ENCODE data around the gene ARSJ. TPM values are rescaled to one million over a fixed set of nuclear protein-coding genes. Genes with fewer than 3 reads are reported as not detected.

Gene ARSJ
- polyA plus RNA-seq, 1 experiment: 43.8 TPM

DNA sequence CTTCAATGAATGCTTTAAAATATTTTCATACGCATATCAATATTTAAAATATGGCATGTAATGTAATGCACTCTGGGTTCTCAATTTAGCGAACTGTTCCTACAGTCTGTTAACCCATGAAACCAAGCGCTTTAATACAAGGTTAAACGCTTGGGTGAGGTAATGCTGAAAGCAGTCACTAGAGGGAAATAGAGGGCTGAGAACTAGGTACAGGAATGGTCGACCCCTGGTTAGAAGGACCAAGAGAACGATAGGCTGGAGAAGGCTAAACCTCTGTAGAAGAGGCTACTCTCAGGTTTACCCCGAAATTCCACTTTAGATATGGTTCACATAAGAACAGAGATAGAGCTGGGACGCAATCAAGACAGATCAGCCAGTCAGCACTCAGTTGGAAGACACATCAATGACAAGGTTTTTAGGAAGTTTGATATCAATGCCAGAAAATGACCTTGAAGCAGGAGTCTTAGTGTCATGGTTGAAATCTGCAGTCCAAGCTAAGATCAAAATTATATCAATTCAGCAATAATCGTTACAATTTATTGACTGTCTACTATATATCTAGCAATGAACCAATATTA lies 26.9 kb downstream of the ARSJ start:
- TF ChIP-seq, protein P1, sequence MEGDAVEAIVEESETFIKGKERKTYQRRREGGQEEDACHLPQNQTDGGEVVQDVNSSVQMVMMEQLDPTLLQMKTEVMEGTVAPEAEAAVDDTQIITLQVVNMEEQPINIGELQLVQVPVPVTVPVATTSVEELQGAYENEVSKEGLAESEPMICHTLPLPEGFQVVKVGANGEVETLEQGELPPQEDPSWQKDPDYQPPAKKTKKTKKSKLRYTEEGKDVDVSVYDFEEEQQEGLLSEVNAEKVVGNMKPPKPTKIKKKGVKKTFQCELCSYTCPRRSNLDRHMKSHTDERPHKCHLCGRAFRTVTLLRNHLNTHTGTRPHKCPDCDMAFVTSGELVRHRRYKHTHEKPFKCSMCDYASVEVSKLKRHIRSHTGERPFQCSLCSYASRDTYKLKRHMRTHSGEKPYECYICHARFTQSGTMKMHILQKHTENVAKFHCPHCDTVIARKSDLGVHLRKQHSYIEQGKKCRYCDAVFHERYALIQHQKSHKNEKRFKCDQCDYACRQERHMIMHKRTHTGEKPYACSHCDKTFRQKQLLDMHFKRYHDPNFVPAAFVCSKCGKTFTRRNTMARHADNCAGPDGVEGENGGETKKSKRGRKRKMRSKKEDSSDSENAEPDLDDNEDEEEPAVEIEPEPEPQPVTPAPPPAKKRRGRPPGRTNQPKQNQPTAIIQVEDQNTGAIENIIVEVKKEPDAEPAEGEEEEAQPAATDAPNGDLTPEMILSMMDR (IDR thresholded peaks at IDR 0.05; ENCODE audit: low read depth, low read length): peak; percentile 71
- CTCF ChIA-PET: interaction anchor here (0.6 to 2.3 kb wide), 16 partner anchors 10 to 543 kb away, joined by 3 to 13 read pairs (median 3); no protein-coding TSS in a partner anchor

DNA sequence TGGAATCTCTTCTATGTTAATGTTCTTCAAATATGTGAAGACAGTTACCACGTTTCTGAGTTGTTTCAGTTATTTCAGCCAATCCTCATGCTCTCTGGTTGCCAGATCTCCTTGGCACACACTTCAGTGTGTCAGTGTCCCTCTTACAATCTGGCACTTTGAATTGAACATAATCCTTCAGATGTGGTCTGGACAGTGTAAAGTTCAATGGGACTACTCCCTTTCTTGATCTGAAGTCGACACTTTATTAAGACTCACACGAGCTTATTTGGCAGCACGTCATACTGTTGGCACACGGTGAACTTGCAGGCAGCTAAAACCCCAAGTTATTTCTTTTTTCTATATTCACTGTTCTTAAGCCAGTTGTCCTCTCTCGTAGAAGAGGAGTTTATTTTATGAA lies 28.2 kb downstream of the ARSJ start:
- DNase-seq (ENCODE audit: low read depth, low spot score): no peak
- POLR2A ChIA-PET: interaction anchor here (1.5 kb wide), 1 partner anchor 8 kb away, joined by 5 read pairs; no protein-coding TSS in a partner anchor
- TF ChIP-seq, protein P1 (IDR thresholded peaks at IDR 0.05; ENCODE audit: low read depth, low read length): no peak
- no peaks in the 10 kb centered on the region for H3K27me3 ChIP-seq (ENCODE audit: control insufficient read depth, insufficient read depth, low read length)
- H3K27ac ChIP-seq (ENCODE audit: low read depth, low read length): no peak overlapping the region
- CTCF ChIA-PET: interaction anchor here (0.6 to 2.0 kb wide), 4 partner anchors 14 to 556 kb away, joined by 3 to 11 read pairs (median 5); no protein-coding TSS in a partner anchor
- H3K9me3 ChIP-seq (ENCODE audit: control insufficient read depth, insufficient read depth, low read length): no peaks in the 10 kb centered on the region
- no peak overlapping the region for H3K4me3 ChIP-seq (ENCODE audit: low read depth, low read length)

More for the DNA sequence above, 26.9 kb downstream of the ARSJ start:
- no peak overlapping the region for H3K4me3 ChIP-seq (ENCODE audit: low read depth, low read length)
- POLR2A ChIA-PET: no interaction called here
- H3K27ac ChIP-seq (ENCODE audit: low read depth, low read length): no peak overlapping the region
- no peaks in the 10 kb centered on the region for H3K9me3 ChIP-seq (ENCODE audit: control insufficient read depth, insufficient read depth, low read length)
- no peaks in the 10 kb centered on the region for H3K27me3 ChIP-seq (ENCODE audit: control insufficient read depth, insufficient read depth, low read length)
- DNase-seq (ENCODE audit: low read depth, low spot score): no peak

DNA sequence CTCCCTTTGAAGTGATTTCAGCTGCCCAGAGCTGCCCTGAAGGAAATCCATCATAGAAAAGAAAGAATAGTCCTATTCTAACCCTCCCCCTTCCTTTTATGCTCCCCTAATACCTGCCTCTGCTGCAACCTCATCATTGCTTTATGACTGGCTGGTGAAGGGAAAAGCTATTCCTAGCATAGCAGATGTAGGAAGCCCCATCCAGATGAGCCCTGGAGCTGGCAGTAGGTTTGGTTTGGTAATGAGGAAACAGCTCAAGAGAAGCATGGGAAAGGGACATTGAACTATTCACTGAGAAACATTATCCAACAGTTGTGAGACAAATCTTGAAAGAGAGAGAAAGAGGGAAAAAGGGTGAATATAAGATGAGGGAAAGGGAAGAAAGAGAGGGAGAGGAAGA lies 29.2 kb downstream of the ARSJ start:
- H3K27ac ChIP-seq (ENCODE audit: low read depth, low read length): no peak overlapping the region
- POLR2A ChIA-PET: interaction anchor here (1.5 kb wide), 1 partner anchor 9 kb away, joined by 5 read pairs; no protein-coding TSS in a partner anchor
- DNase-seq (ENCODE audit: low read depth, low spot score): no peak
- CTCF ChIA-PET: interaction anchor here (0.6 to 2.0 kb wide), 3 partner anchors 428 to 555 kb away, joined by 3 to 11 read pairs (median 6); no protein-coding TSS in a partner anchor
- H3K27me3 ChIP-seq (ENCODE audit: control insufficient read depth, insufficient read depth, low read length): no peaks in the 10 kb centered on the region
- no peak overlapping the region for H3K4me3 ChIP-seq (ENCODE audit: low read depth, low read length)
- H3K9me3 ChIP-seq (ENCODE audit: control insufficient read depth, insufficient read depth, low read length): no peaks in the 10 kb centered on the region
- TF ChIP-seq, protein P1 (IDR thresholded peaks at IDR 0.05; ENCODE audit: low read depth, low read length): no peak

DNA sequence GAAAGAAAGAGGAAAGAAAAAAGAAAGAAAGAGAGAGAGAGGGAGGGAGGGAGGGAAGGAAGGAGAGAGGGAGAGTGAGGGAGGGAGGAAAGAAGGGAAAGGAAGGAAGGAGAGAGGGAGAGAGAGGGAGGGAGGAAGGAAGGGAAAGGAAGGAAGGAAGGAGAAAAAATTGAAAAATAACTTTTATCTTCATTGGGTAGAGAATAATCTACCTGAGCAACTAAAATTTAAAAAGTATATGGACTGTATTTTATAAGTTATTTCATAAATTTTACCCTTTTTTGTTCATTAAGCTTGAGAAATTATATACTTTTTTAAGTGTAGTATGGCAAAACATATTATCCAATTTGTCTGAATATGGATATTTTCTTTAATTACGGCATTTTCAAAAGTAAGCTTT lies 32.0 kb downstream of the ARSJ start:
- Histone ChIP-seq H3K27me3 (ENCODE audit: control insufficient read depth, insufficient read depth, low read length) (no peaks in the 10 kb centered on the region), H3K27ac (ENCODE audit: low read depth, low read length) (no peak overlapping the region), H3K4me3 (ENCODE audit: low read depth, low read length) (no peak overlapping the region), H3K9me3 (ENCODE audit: control insufficient read depth, insufficient read depth, low read length) (no peaks in the 10 kb centered on the region)
- POLR2A ChIA-PET: no interaction called here
- TF ChIP-seq, protein P1 (IDR thresholded peaks at IDR 0.05; ENCODE audit: low read depth, low read length): no peak
- CTCF ChIA-PET: interaction anchor here (0.9 kb wide), 1 partner anchor 552 kb away, joined by 3 read pairs; no protein-coding TSS in a partner anchor
- DNase-seq (ENCODE audit: low read depth, low spot score): no peak

DNA sequence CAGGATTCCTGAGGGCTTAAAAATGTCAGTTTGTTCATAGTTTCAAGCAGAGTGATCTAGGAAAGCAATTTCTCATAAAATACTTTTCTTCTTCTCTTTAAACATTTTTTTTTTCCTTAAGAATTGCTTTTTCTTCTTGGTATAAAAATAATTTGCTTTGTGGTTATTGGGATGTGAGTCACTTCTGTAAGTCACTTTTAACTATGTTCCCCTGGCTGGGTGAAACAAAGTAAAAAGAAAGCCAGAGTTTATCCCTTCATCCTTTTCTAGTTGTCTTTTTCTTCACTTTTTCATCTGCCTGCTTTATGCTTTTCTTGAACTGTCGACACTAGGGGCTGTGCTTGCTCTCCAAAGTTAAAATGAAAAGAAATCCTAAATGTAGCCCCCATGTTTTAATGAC lies 33.5 kb downstream of the ARSJ start:
- H3K9me3 ChIP-seq (ENCODE audit: control insufficient read depth, insufficient read depth, low read length): no peaks in the 10 kb centered on the region
- no peaks in the 10 kb centered on the region for H3K27me3 ChIP-seq (ENCODE audit: control insufficient read depth, insufficient read depth, low read length)
- ChIA-PET CTCF (interaction anchor here (1.2 kb wide), 1 partner anchor 439 kb away, joined by 3 read pairs; no protein-coding TSS in a partner anchor), POLR2A (interaction anchor here (0.6 kb wide), 1 partner anchor 422 kb away, joined by 3 read pairs; no protein-coding TSS in a partner anchor)
- no peak overlapping the region for H3K27ac ChIP-seq (ENCODE audit: low read depth, low read length)
- TF ChIP-seq, protein P1 (IDR thresholded peaks at IDR 0.05; ENCODE audit: low read depth, low read length): no peak
- no peak for DNase-seq (ENCODE audit: low read depth, low spot score)
- no peak overlapping the region for H3K4me3 ChIP-seq (ENCODE audit: low read depth, low read length)
